ENCODE measurements around the gene NUP153.
"Not testable (repeated sequence)": the region's sequence is repeated elsewhere in the genome, so short reads cannot be mapped to it uniquely, and the experiment has no call there.

NUP153 gene

GRCh38 chr6:17714177-17714576 lies 7.5 kb upstream of the NUP153 start:
- ChIA-PET POLR2A (no interaction called here), CTCF (interaction anchor here (0.9 to 2.0 kb wide), 4 partner anchors 10 to 101 kb away, joined by 3 to 4 read pairs (median 4); no protein-coding TSS in a partner anchor)
- DNase-seq (ENCODE audit: extremely low spot score) = no peak
- no peak for TF ChIP-seq CTCF (IDR thresholded peaks at IDR 0.05; ENCODE audit: control extremely low read depth, extremely low read depth, low read depth, missing control alignments)

- no peak for DNase-seq (ENCODE audit: extremely low spot score)
- POLR2A ChIA-PET = interaction anchor here (0.7 kb wide), 1 partner anchor 20 kb away, joined by 3 read pairs; no protein-coding TSS in a partner anchor
- CTCF ChIA-PET = interaction anchor here (0.8 kb wide), 1 partner anchor 11 kb away, joined by 3 read pairs; no protein-coding TSS in a partner anchor
- no peak for TF ChIP-seq CTCF (IDR thresholded peaks at IDR 0.05; ENCODE audit: control extremely low read depth, extremely low read depth, low read depth, missing control alignments)
Observed at GRCh38 chr6:17712576-17712975, 5.9 kb upstream of the NUP153 start.

GRCh38 chr6:17710331-17710730 lies 3.6 kb upstream of the NUP153 start:
- no peak for DNase-seq (ENCODE audit: extremely low spot score)
- CTCF ChIA-PET = interaction anchor here (1.0 to 1.1 kb wide), 2 partner anchors 15 to 110 kb away, joined by 3 read pairs; partner anchors contain the start of gene FAM8A1
- no peak for TF ChIP-seq CTCF (IDR thresholded peaks at IDR 0.05; ENCODE audit: control extremely low read depth, extremely low read depth, low read depth, missing control alignments)
- POLR2A ChIA-PET = no interaction called here

GRCh38 chr6:17709476-17709875 lies 2.8 kb upstream of the NUP153 start:
- no peak for DNase-seq (ENCODE audit: extremely low spot score)
- ChIA-PET POLR2A (no interaction called here), CTCF (interaction anchor here (0.7 to 3.5 kb wide), 2 partner anchors 14 to 95 kb away, joined by 4 to 13 read pairs; no protein-coding TSS in a partner anchor)
- TF ChIP-seq CTCF (IDR thresholded peaks at IDR 0.05; ENCODE audit: control extremely low read depth, extremely low read depth, low read depth, missing control alignments) = no peak

GRCh38 chr6:17708035-17708434 lies 1.3 kb upstream of the NUP153 start:
- DNase-seq (ENCODE audit: extremely low spot score); POLR2A ChIA-PET: not testable (repeated sequence)
- CTCF ChIA-PET = interaction anchor here (0.7 to 3.5 kb wide), 2 partner anchors 14 to 96 kb away, joined by 3 to 13 read pairs; no protein-coding TSS in a partner anchor

GRCh38 chr6:17707371-17707651 lies 586 bp upstream of the NUP153 start:
- CTCF ChIA-PET = interaction anchor here (0.7 to 3.5 kb wide), 4 partner anchors 9 to 97 kb away, joined by 3 to 13 read pairs (median 5); no protein-coding TSS in a partner anchor
- TF ChIP-seq CTCF (IDR thresholded peaks at IDR 0.05; ENCODE audit: control extremely low read depth, extremely low read depth, low read depth, missing control alignments) = no peak
- POLR2A ChIA-PET = interaction anchor here (0.6 kb wide), 1 partner anchor 22 kb away, joined by 3 read pairs; no protein-coding TSS in a partner anchor
- no peak for DNase-seq (ENCODE audit: extremely low spot score)

GRCh38 chr6:17705778-17706579 lies 746 bp downstream of the NUP153 start:
- peak; percentile 86 for DNase-seq (ENCODE audit: extremely low spot score)
- POLR2A ChIA-PET = no interaction called here
- TF ChIP-seq CTCF (IDR thresholded peaks at IDR 0.05; ENCODE audit: control extremely low read depth, extremely low read depth, low read depth, missing control alignments) = peak; percentile 15
- CTCF ChIA-PET = interaction anchor here (1.4 to 3.5 kb wide), 2 partner anchors 15 to 98 kb away, joined by 7 to 13 read pairs; no protein-coding TSS in a partner anchor
